GM13976 (cell line): ENCODE data around the gene TSPAN32.
A peak's percentile ranks its signal among the peaks of the same experiment; 100 is the strongest.

Source experiments
- DNase-seq: peaks from one replicate; pipeline ENCODE4 v3.0.0; 2012; ENCODE audit warnings: low spot score
- in situ Hi-C: fragments of 300-500 bp; cut with MboI; formaldehyde crosslinking; loops from one replicate; pipeline ENCODE4 v1.12.0; 2022; ENCODE audit warnings: low sequenced_read_pairs, mixed read lengths, inconsistent platforms; ENCODE audit not compliant: unreplicated experiment
- TF ChIP-seq, protein P1 (sequence below): IDR thresholded peaks from 2 replicates; pipeline ENCODE4 v1.5.1; 2012; ENCODE audit warnings: borderline replicate concordance, mild to moderate bottlenecking; ENCODE audit not compliant: insufficient read depth; ENCODE audit errors: extremely low read depth, missing control alignments, control extremely low read depth

The TSPAN32 gene

GRCh38 chr11:2302896-2303626 lies 1.2 kb downstream of the TSPAN32 start:
- DNase-seq, result no peak
- TF ChIP-seq, protein P1, sequence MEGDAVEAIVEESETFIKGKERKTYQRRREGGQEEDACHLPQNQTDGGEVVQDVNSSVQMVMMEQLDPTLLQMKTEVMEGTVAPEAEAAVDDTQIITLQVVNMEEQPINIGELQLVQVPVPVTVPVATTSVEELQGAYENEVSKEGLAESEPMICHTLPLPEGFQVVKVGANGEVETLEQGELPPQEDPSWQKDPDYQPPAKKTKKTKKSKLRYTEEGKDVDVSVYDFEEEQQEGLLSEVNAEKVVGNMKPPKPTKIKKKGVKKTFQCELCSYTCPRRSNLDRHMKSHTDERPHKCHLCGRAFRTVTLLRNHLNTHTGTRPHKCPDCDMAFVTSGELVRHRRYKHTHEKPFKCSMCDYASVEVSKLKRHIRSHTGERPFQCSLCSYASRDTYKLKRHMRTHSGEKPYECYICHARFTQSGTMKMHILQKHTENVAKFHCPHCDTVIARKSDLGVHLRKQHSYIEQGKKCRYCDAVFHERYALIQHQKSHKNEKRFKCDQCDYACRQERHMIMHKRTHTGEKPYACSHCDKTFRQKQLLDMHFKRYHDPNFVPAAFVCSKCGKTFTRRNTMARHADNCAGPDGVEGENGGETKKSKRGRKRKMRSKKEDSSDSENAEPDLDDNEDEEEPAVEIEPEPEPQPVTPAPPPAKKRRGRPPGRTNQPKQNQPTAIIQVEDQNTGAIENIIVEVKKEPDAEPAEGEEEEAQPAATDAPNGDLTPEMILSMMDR, result no peak
- in situ Hi-C loops, result no loop called here

- DNase-seq, result no peak
Measured at GRCh38 chr11:2303627-2304505, 2.1 kb downstream of the TSPAN32 start.

GRCh38 chr11:2304506-2305139 lies 2.8 kb downstream of the TSPAN32 start:
- TF ChIP-seq, protein P1, result no peak
- DNase-seq, result no peak
- in situ Hi-C loops, result no loop called here

More at GRCh38 chr11:2303627-2304505, 2.1 kb downstream of the TSPAN32 start:
- TF ChIP-seq, protein P1, result no peak
- in situ Hi-C loops, result no loop called here

DNA sequence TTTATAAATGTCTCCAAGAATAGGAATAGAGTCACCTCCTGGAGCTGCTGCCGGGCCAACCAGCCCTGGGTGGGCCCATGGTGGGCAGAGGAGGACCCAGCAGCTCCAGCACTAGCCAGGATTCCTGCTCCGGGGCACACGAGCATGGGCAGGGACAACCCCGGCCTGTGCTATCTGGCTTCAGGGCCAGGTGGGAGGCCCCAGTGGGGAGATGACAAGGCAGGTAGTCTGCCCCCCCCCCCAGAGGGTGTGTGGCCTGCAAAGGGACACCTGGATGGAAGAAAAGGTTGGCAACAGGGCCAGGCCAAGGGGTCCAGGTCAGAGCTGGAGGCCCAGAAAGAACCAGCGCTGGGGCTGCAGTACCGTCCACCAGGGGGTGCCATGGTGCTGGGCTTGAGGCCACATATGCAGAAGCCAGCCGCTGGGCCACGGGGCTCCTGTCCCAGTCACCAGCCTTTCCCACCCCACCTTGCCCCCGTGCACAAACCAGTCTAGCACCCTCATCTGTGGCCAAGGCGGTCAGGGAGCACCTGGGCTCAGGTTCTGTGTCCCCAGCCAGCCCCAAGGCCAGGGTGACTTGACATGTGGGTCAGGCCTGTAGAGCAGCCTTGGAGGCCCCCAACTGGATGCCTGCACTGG lies 3.4 kb downstream of the TSPAN32 start:
- in situ Hi-C loops, result no loop called here
- TF ChIP-seq, protein P1, result peak; percentile 86
- peak; percentile 88 for DNase-seq

DNA sequence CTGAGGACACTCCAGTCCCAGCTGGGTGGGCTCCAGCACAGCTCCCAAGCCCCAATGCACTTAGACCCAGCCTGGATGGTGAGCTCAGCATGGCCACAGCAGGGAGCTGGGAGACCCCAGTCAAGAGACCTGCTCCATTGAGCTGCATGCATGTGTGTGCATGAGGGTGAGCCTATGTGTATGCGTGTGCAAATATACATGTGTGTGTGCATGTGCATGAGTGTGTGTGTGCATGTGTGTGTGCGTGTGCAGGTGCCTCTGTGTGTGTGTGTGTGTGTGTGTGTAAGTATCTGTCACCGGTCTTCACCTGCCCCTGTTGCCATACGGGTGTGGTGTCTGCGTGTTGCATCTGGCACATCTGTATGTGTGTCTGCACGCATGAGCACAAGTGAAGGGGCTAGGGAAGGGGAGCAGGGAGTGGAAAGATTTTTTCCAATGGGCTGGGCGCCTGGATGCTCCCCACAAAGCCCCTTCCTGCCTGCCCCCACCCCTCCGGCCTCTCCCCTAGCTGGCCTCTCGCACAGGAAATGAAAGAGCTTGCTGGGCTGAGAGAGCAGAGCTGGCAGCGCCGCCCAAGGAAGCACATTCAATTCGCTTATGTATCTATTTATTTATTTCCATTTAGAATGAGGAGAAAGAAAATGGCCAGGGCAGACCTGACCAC lies 4.1 kb downstream of the TSPAN32 start:
- in situ Hi-C loops, result no loop called here
- TF ChIP-seq, protein P1, result no peak
- DNase-seq, result no peak
